Endothelial cell of umbilical vein (primary cell): ENCODE results near the gene CIB4.

ENCODE experiments used
- EZH2 ChIP-seq: IDR thresholded peaks from 2 replicates; pipeline ENCODE4 v1.6.1; 2012; ENCODE audit warnings: borderline replicate concordance, low read depth, mild to moderate bottlenecking, moderate library complexity, low read length, inconsistent platforms; ENCODE audit not compliant: severe bottlenecking
- FOS ChIP-seq: IDR thresholded peaks from 2 replicates; pipeline ENCODE4 v1.6.1; 2011; ENCODE audit warnings: mild to moderate bottlenecking, low read length, moderate library complexity, borderline replicate concordance; ENCODE audit not compliant: insufficient read depth
- GATA2 ChIP-seq: IDR thresholded peaks from 2 replicates; pipeline ENCODE4 v1.7.0; 2011; ENCODE audit warnings: low read depth, mild to moderate bottlenecking, moderate library complexity, mixed read lengths, low read length; ENCODE audit not compliant: insufficient read length, insufficient read depth
- JUN ChIP-seq: IDR thresholded peaks from 2 replicates; pipeline ENCODE4 v1.6.1; 2011; ENCODE audit warnings: borderline replicate concordance, low read depth; ENCODE audit not compliant: insufficient read length, insufficient read depth
- MYC ChIP-seq: IDR thresholded peaks from one replicate; pipeline ENCODE4 v1.6.1; 2011; ENCODE audit warnings: mild to moderate bottlenecking, low read depth, low read length
- POLR2A ChIP-seq: IDR thresholded peaks from 2 replicates; pipeline ENCODE4 v1.6.1; 2012; ENCODE audit warnings: low read depth, mild to moderate bottlenecking, control low read depth, low read length
- POLR2AphosphoS5 ChIP-seq: IDR thresholded peaks from 2 replicates; pipeline ENCODE4 v1.6.1; 2012; ENCODE audit warnings: low read depth, mild to moderate bottlenecking, control low read depth, low read length, moderate library complexity; ENCODE audit not compliant: insufficient read depth
- TF ChIP-seq, protein P1 (sequence below), 2 donors: IDR thresholded peaks; 1 replicate in 1 of 2; 2 replicates in 1 of 2; pipeline ENCODE4 v1.5.1; 2011; ENCODE audit warnings: low read length in 2 of 2, mild to moderate bottlenecking in 2 of 2, moderate library complexity in 2 of 2, control low read depth in 1 of 2, inconsistent platforms in 1 of 2, low read depth in 1 of 2; ENCODE audit not compliant: insufficient read depth in 1 of 2; ENCODE audit errors: extremely low read depth in 1 of 2
- TF ChIP-seq, protein P2 (sequence below): IDR thresholded peaks from 2 replicates; pipeline ENCODE4 v1.6.1; 2011; ENCODE audit not compliant: insufficient read depth, insufficient read length

GRCh38 chr2:26561918-26562810, 79.0 kb downstream of the CIB4 start:
- TF ChIP-seq POLR2A: no peak
- TF ChIP-seq, protein P1, sequence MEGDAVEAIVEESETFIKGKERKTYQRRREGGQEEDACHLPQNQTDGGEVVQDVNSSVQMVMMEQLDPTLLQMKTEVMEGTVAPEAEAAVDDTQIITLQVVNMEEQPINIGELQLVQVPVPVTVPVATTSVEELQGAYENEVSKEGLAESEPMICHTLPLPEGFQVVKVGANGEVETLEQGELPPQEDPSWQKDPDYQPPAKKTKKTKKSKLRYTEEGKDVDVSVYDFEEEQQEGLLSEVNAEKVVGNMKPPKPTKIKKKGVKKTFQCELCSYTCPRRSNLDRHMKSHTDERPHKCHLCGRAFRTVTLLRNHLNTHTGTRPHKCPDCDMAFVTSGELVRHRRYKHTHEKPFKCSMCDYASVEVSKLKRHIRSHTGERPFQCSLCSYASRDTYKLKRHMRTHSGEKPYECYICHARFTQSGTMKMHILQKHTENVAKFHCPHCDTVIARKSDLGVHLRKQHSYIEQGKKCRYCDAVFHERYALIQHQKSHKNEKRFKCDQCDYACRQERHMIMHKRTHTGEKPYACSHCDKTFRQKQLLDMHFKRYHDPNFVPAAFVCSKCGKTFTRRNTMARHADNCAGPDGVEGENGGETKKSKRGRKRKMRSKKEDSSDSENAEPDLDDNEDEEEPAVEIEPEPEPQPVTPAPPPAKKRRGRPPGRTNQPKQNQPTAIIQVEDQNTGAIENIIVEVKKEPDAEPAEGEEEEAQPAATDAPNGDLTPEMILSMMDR (IDR thresholded peaks at IDR 0.05; ENCODE audit: extremely low read depth in 1 of 2, insufficient read depth in 1 of 2, low read depth in 1 of 2, low read length in 2 of 2): peak; percentile 41 to 61
- no peak for TF ChIP-seq EZH2
- no peak for TF ChIP-seq POLR2AphosphoS5
- no peak for TF ChIP-seq GATA2
- no peak for TF ChIP-seq MYC
- no peak for TF ChIP-seq JUN
- TF ChIP-seq, protein P2, sequence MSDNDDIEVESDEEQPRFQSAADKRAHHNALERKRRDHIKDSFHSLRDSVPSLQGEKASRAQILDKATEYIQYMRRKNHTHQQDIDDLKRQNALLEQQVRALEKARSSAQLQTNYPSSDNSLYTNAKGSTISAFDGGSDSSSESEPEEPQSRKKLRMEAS: no peak
- no peak for TF ChIP-seq FOS
